NCI-H526 treated with DMSO at 0.1 percent for 48 hours (cell line): ENCODE data around the gene RTN4RL2.

Source experiments
- DNase-seq: peaks from one replicate; lab custom pipeline; 2025; lab: John Stamatoyannopoulos, UW

The RTN4RL2 gene

GRCh38 chr11:57481315-57481714 lies 21.0 kb downstream of the RTN4RL2 start:
- no peak for DNase-seq

DNA sequence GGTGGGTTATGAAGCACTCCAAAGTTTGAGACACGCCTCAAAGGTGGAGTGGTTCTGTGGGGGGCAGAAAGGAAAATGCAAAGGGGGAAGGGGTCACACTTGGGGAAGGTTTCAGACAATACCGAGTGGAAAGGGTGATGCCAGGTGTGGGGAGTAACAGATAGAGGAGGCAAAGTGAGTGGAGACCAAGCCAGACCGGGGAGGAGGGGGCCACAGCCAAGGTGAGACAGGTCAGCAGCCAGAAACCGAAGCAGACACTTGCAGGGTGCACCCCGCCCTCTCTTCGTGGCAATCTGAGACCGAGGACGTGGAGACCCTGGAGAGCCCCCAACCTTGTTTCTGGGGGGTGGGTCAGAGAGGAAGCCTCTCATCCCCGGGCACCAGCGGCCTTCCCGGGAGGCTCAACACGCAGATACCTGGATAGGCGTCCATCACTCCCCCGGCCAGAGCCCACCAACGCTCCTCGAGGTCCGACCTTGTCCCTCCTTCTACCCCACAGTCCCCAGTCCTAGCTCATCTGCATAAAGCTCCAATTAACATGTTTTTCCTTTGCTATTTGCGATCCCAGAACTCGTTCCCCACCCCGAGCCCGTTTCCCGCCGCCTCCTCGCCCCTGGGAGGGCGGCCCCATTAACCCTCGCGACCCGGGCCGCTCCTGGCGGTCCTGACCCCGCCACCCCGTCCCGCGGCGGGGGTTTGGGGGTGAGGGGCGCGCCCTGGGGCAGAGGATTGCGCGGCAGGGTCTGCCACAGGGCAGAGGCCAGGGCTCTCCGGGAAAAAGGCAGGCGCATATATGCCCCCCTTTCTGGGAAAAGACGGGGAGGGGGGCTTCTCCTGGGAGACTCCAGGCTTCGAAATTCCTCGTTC lies 21.8 kb downstream of the RTN4RL2 start:
- DNase-seq = no peak

DNA sequence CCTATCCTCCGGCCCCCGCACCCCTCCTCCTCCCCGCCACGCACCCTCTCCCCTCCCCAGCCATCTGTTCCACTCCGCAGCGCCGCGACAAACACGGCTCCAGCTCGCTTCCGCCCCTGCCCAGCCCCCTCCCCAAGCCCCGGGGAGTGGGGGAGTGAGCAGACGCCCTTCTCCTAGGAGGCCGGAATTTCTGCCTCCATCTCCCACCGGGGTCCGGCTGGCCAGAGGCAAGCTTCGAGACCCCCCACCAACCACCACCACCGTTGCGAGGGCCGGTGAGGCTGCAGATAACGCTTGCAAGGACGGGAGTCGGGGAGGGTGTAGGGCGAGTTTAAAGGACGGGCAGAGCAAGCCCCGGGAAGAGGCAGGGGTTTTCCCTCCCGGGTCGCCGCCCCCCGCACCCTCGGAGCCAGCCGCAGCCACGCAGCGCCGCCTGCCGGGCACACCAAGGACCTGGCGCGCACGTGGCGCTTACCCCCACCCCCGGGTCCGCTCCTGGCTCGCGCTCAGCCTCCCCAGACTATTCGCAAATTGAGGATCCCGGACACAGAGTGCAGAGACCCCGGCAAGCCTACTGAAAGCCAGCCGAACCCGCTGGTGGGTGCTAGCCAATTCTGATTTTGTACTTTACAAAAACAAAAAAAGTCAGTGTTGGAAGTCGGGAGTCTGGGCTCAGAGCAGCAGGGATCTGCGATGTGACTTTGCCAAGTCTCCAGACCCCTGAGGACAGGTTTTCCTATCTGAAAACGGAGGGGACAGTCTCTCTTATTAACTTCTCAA lies 22.6 kb downstream of the RTN4RL2 start:
- peak; percentile 17 for DNase-seq

- DNase-seq = no peak
These were observed 23.2 kb downstream of the RTN4RL2 start for GRCh38 chr11:57483562-57483918.

DNA sequence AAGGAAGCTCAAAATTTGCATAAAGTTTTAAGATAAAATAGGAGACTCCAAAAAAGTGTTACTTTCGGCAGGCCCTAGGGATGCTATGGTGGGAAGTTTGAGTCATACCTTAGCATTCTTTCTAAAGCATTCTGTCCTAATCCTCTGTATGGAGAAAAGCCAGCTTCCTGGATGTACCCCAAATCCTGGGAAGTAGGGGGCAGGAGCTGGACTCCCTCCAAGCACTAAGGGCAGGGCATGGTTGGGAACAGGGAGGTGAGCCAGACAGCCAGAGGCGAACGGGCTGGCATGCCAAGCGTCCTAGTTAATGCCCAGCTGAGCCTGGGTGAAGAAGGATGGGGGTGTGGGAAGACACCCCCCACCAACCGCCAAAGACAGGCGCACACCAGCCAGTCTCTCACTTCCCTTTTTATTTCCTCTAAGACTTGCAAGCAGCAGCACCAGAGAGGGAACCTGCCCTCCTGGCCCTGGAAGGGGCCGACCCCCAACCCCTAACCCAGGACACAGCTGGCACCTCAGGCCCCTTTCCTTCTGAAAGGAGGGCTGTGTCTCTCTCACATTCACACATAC lies 23.9 kb downstream of the RTN4RL2 start:
- DNase-seq = no peak

- DNase-seq = no peak
These were observed 25.1 kb downstream of the RTN4RL2 start for GRCh38 chr11:57485217-57485990.

DNA sequence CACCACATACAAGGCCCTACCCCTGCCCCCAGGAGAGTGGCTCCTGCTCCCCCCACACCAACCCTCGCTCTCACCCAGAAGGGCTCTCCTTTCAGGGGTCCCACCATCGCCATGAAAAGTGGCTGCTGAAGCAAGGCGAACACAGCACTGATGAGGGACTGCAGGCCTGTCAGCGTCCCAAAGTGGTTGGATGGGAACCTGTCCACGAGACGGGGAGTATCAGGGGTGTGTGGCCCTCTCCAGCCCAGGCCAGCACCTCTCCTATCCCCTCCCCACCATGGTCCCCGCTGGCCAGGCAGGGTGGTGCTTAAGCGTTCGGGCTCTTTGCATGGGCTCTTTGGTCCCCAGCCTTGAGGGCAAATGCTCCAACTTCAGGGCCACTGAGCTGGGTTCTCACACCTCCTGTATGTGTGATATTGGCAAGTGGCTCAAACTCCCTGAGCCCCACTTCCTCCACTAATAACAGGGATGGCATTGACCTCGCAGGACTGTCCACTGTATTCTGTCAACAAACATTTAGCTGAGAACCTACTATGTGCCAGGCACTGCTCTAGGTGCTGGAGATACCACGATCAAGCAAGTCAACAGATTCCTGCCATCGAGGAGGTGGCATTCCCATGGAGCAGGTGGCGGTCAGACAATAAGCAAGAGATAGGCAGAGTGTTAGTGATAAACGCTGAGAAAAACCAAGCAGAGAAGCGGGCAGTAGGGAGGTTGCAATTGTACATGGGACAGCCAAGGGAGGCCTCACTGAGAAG lies 26.9 kb downstream of the RTN4RL2 start:
- DNase-seq = no peak

GRCh38 chr11:57487920-57488659 lies 27.8 kb downstream of the RTN4RL2 start:
- no peak for DNase-seq

GRCh38 chr11:57490456-57491248 lies 30.3 kb downstream of the RTN4RL2 start:
- no peak for DNase-seq

GRCh38 chr11:57491371-57492061 lies 31.2 kb downstream of the RTN4RL2 start:
- DNase-seq = no peak

GRCh38 chr11:57493507-57494503 lies 33.5 kb downstream of the RTN4RL2 start:
- no peak for DNase-seq

GRCh38 chr11:57496109-57496820 lies 35.9 kb downstream of the RTN4RL2 start:
- DNase-seq = no peak

DNA sequence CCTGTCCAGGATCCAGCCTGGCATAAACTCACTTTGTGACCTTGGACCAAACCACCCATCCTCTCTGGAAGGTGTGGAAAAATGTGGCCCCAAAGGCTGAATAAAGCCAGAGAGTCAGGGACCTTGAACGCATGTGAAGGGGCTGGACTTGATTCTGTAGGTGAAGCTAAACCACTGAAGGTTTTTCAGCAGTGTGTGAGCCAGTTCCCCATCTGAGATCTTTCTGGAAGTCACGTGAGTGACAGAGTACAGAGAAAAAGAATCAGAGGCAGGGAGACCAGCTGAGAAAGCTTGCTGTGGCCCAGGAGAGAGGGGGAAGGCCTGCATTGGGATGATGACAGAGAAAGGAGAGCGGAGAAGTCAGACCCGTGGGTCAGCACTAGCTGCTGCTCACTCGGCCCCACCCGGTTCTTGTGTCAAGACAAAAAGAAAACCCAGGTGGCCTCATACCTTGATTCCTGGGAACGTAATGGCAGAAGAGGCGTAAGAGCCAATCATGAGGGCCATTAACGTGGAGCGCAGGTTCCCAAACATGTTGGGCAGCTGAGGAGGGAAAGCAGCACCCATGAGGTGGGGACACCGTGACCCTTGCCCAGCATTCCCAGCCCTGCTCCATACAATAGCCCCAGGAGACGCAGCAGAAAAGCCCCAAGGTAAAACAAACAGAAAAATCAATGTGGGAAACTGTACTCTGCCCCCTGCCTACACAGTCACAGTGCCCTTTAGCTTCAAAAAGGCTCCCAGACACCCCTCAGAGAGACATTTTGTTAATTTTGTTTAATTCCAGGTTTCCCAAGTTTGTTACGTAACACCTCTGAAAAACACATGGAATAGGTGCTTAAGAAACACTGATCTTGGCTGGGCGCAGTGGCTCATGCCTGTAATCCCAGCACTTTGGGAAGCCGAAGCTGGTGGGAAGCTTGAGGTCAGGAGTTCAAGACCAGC lies 37.2 kb downstream of the RTN4RL2 start:
- DNase-seq = no peak

GRCh38 chr11:57498540-57498939 lies 38.2 kb downstream of the RTN4RL2 start:
- no peak for DNase-seq

GRCh38 chr11:57499413-57499982 lies 39.2 kb downstream of the RTN4RL2 start:
- DNase-seq = peak; percentile 73

GRCh38 chr11:57499983-57500461 lies 39.7 kb downstream of the RTN4RL2 start:
- DNase-seq = no peak
